ENCODE results near the gene SSX4B. TPM values are rescaled to one million over a fixed set of nuclear protein-coding genes. Genes with fewer than 3 reads are reported as not detected.
"Not testable (repeated sequence)": the region's sequence is repeated elsewhere in the genome, so short reads cannot be mapped to it uniquely, and the experiment has no call there.

SSX4B gene
- total RNA-seq, 4 donors from 2014 or later: not detected

- intact Hi-C loops (cut with DNase I; ENCODE audit: low total_unique reads): no loop called here
- H3K4me3 ChIP-seq (ENCODE audit: low read depth, poor library complexity, severe bottlenecking): no peak overlapping the region
- TF ChIP-seq CTCF (IDR thresholded peaks at IDR 0.05) (no peak), POLR2A (IDR thresholded peaks at IDR 0.05) (no peak)
- 43 to 58% methylated on average over 4 of the region's 4 CpGs for WGBS, 2 donors
- DNase-seq (ENCODE audit: low spot score in 2 of 2): no peak
Observed at GRCh38 chrX:48451708-48452107, 39.9 kb upstream of the SSX4B start.

GRCh38 chrX:48450076-48450475, 38.3 kb upstream of the SSX4B start:
- TF ChIP-seq POLR2A (IDR thresholded peaks at IDR 0.05) (no peak), CTCF (IDR thresholded peaks at IDR 0.05) (no peak)
- intact Hi-C loops (cut with DNase I; ENCODE audit: low total_unique reads): no loop called here
- no peak for DNase-seq (ENCODE audit: low spot score in 2 of 2)
- no peak overlapping the region for H3K4me3 ChIP-seq (ENCODE audit: low read depth, poor library complexity, severe bottlenecking)

- WGBS, 2 donors: 88 to 93% methylated on average over 6 of the region's 6 CpGs
- intact Hi-C loops (cut with DNase I; ENCODE audit: low total_unique reads): not testable (repeated sequence)
Observed at GRCh38 chrX:48447201-48447600, 35.4 kb upstream of the SSX4B start.

GRCh38 chrX:48433713-48434112, 22.0 kb upstream of the SSX4B start:
- intact Hi-C loops (cut with DNase I; ENCODE audit: low total_unique reads); H3K4me3 ChIP-seq (ENCODE audit: low read depth, poor library complexity, severe bottlenecking); DNase-seq (ENCODE audit: low spot score in 2 of 2): not testable (repeated sequence)
- 76 to 97% methylated on average over 11 to 12 of the region's 13 CpGs for WGBS, 2 donors

More at GRCh38 chrX:48447201-48447600, 35.4 kb upstream of the SSX4B start:
- not testable (repeated sequence) for H3K4me3 ChIP-seq (ENCODE audit: low read depth, poor library complexity, severe bottlenecking); DNase-seq (ENCODE audit: low spot score in 2 of 2)

- intact Hi-C loops (cut with DNase I; ENCODE audit: low total_unique reads); H3K4me3 ChIP-seq (ENCODE audit: low read depth, poor library complexity, severe bottlenecking); DNase-seq (ENCODE audit: low spot score in 2 of 2): not testable (repeated sequence)
- WGBS, 2 donors: 73 to 78% methylated on average over 4 of the region's 4 CpGs
Observed at GRCh38 chrX:48430166-48430565, 18.4 kb upstream of the SSX4B start.

GRCh38 chrX:48429606-48430005, 17.8 kb upstream of the SSX4B start:
- DNase-seq (ENCODE audit: low spot score in 2 of 2); intact Hi-C loops (cut with DNase I; ENCODE audit: low total_unique reads); H3K4me3 ChIP-seq (ENCODE audit: low read depth, poor library complexity, severe bottlenecking): not testable (repeated sequence)
- WGBS, 2 donors: 69 to 80% methylated on average over 2 to 5 of the region's 5 CpGs

- H3K4me3 ChIP-seq (ENCODE audit: low read depth, poor library complexity, severe bottlenecking); intact Hi-C loops (cut with DNase I; ENCODE audit: low total_unique reads); DNase-seq (ENCODE audit: low spot score in 2 of 2): not testable (repeated sequence)
- WGBS, 2 donors: no CpG with 5 or more reads among the region's 12 CpGs
Observed at GRCh38 chrX:48427027-48427716, 15.4 kb upstream of the SSX4B start.

- WGBS, 2 donors: 13 to 38% methylated on average over 1 of the region's 1 CpG
- intact Hi-C loops (cut with DNase I; ENCODE audit: low total_unique reads): not testable (repeated sequence)
Observed at GRCh38 chrX:48397825-48398224, 13.9 kb downstream of the SSX4B start.

GRCh38 chrX:48396931-48397330, 14.8 kb downstream of the SSX4B start:
- DNase-seq (ENCODE audit: low spot score in 2 of 2); intact Hi-C loops (cut with DNase I; ENCODE audit: low total_unique reads); H3K4me3 ChIP-seq (ENCODE audit: low read depth, poor library complexity, severe bottlenecking): not testable (repeated sequence)
- WGBS, 2 donors: 65 to 81% methylated on average over 2 of the region's 2 CpGs

More at GRCh38 chrX:48397825-48398224, 13.9 kb downstream of the SSX4B start:
- not testable (repeated sequence) for H3K4me3 ChIP-seq (ENCODE audit: low read depth, poor library complexity, severe bottlenecking)
- DNase-seq (ENCODE audit: low spot score in 2 of 2): peak in 1 of 2 donors; percentile 10

GRCh38 chrX:48383239-48383638, 28.5 kb downstream of the SSX4B start, which contains the start of gene SSX4:
Gene SSX4 (plus strand): TSS chrX:48383539. CDS start chrX:48384054, 515 bp downstream.
- H3K4me3 ChIP-seq (ENCODE audit: low read depth, poor library complexity, severe bottlenecking); intact Hi-C loops (cut with DNase I; ENCODE audit: low total_unique reads); DNase-seq (ENCODE audit: low spot score in 2 of 2): not testable (repeated sequence)
- no CpG with 5 or more reads among the region's 16 CpGs for WGBS, 2 donors

- intact Hi-C loops (cut with DNase I; ENCODE audit: low total_unique reads); H3K4me3 ChIP-seq (ENCODE audit: low read depth, poor library complexity, severe bottlenecking); DNase-seq (ENCODE audit: low spot score in 2 of 2): not testable (repeated sequence)
- no CpG with 5 or more reads among the region's 8 CpGs for WGBS, 2 donors
Observed at GRCh38 chrX:48370408-48370807, 41.4 kb downstream of the SSX4B start.

- DNase-seq (ENCODE audit: low spot score in 2 of 2); intact Hi-C loops (cut with DNase I; ENCODE audit: low total_unique reads); H3K4me3 ChIP-seq (ENCODE audit: low read depth, poor library complexity, severe bottlenecking): not testable (repeated sequence)
- WGBS, 2 donors: no CpG with 5 or more reads among the region's 12 CpGs
Observed at GRCh38 chrX:48367717-48368408, 43.9 kb downstream of the SSX4B start.

- 57 to 76% methylated on average over 3 to 6 of the region's 6 CpGs for WGBS, 2 donors
- H3K4me3 ChIP-seq (ENCODE audit: low read depth, poor library complexity, severe bottlenecking); DNase-seq (ENCODE audit: low spot score in 2 of 2); intact Hi-C loops (cut with DNase I; ENCODE audit: low total_unique reads): not testable (repeated sequence)
Observed at GRCh38 chrX:48359281-48359680, 52.5 kb downstream of the SSX4B start.
